ENCODE data around the gene CSRNP2.
"Not testable (repeated sequence)": the region's sequence is repeated elsewhere in the genome, so short reads cannot be mapped to it uniquely, and the experiment has no call there.

CSRNP2 gene

GRCh38 chr12:51087818-51088217, 4.4 kb upstream of the CSRNP2 start:
- Mint-ChIP-seq H3K9me3 (no peaks in the 10 kb centered on the region), H3K27ac (peak overlapping the region; percentile 36), H3K4me1 (ENCODE audit: low read depth) (peaks cover 19% of the 10 kb centered on the region), H3K27me3 (no peaks in the 10 kb centered on the region), H3K4me3 (peak overlapping the region; percentile 31), H3K36me3 (ENCODE audit: low read depth) (no peaks in the 10 kb centered on the region)

DNA sequence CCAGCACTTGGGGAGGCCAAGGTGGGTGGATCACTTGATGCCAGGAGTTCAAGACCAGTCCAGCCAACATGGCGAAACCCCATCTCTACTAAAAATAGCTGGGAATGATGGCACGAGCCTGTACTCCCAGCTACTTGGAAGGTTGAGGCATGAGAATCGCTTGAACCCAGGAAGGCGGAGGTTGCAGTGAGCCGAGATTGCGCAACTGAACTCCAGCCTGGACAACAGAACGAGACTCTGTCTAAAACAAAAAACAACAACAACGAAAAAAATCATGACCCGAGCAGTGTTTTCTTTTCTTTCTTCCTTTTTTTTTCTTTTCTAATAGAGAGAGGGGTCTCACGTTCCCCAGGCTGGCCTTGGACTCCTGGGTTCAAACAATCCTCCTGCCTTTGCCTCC, 3.5 kb upstream of the CSRNP2 start:
- Mint-ChIP-seq H3K4me3 (no peak overlapping the region), H3K27ac (no peak overlapping the region), H3K9me3 (no peaks in the 10 kb centered on the region), H3K4me1 (ENCODE audit: low read depth) (peaks cover 28% of the 10 kb centered on the region), H3K36me3 (ENCODE audit: low read depth) (no peaks in the 10 kb centered on the region), H3K27me3 (no peaks in the 10 kb centered on the region)

- Mint-ChIP-seq H3K27ac (no peak overlapping the region), H3K36me3 (ENCODE audit: low read depth) (no peaks in the 10 kb centered on the region), H3K27me3 (no peaks in the 10 kb centered on the region), H3K4me3 (no peak overlapping the region), H3K4me1 (ENCODE audit: low read depth) (peaks cover 35% of the 10 kb centered on the region), H3K9me3 (no peaks in the 10 kb centered on the region)
These were observed 2.4 kb upstream of the CSRNP2 start for GRCh38 chr12:51085757-51086156.

- peak overlapping the region; percentile 92 for H3K27ac Mint-ChIP-seq
- no peaks in the 10 kb centered on the region for H3K27me3 Mint-ChIP-seq
- H3K36me3 Mint-ChIP-seq (ENCODE audit: low read depth): peaks cover 6% of the 10 kb centered on the region
- peak overlapping the region; percentile 93 for H3K4me3 Mint-ChIP-seq
- H3K9me3 Mint-ChIP-seq: no peaks in the 10 kb centered on the region
- peaks cover 46% of the 10 kb centered on the region for H3K4me1 Mint-ChIP-seq (ENCODE audit: low read depth)
These were observed 753 bp downstream of the CSRNP2 start for GRCh38 chr12:51082561-51083125.

- Mint-ChIP-seq H3K4me3 (no peak overlapping the region), H3K27ac (no peak overlapping the region), H3K4me1 (ENCODE audit: low read depth) (peaks cover 42% of the 10 kb centered on the region), H3K9me3 (no peaks in the 10 kb centered on the region), H3K27me3 (no peaks in the 10 kb centered on the region), H3K36me3 (ENCODE audit: low read depth) (peaks cover 6% of the 10 kb centered on the region)
These were observed 2.0 kb downstream of the CSRNP2 start for GRCh38 chr12:51081421-51081820.

DNA sequence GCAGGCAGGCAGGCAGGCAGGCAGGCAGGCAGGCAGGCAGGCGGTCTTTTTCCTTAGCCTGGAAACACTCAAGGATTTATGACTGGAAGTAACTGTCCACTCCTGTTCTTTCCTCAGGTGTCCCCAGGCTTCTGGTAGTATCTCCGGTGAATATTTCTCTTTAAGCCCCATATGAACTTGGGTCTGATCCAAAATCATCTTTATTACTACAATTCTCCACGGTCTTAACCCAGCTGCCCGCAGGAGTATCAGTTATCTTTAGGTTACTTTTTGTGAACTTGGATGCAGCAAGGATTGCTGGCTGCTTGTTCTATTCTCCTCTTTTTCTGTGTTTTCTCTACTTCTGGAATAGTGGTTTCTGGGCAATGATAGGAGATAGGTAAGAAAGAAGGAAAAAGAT, 3.3 kb downstream of the CSRNP2 start:
- Mint-ChIP-seq H3K27ac (no peak overlapping the region), H3K9me3 (no peaks in the 10 kb centered on the region), H3K4me3 (no peak overlapping the region), H3K36me3 (ENCODE audit: low read depth) (peaks cover 6% of the 10 kb centered on the region), H3K4me1 (ENCODE audit: low read depth) (peaks cover 48% of the 10 kb centered on the region), H3K27me3 (no peaks in the 10 kb centered on the region)

DNA sequence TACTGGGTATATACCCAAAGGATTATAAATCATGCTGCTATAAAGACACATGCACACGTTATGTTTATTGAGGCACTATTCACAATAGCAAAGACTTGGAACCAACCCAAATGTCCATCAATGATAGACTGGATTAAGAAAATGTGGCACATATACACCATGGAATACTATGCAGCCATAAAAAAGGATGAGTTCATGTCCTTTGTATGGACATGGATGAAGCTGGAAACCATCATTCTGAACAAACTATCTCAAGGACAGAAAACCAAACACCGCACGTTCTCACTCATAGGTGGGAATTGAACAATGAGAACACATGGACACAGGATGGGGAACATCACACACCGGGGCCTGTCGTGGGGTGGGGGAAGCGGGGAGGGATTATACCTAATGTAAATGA, 4.5 kb downstream of the CSRNP2 start:
- H3K27me3 Mint-ChIP-seq, H3K9me3 Mint-ChIP-seq, H3K4me3 Mint-ChIP-seq, H3K27ac Mint-ChIP-seq: not testable (repeated sequence)
- H3K4me1 Mint-ChIP-seq (ENCODE audit: low read depth): peaks cover 48% of the 10 kb centered on the region
- H3K36me3 Mint-ChIP-seq (ENCODE audit: low read depth): peaks cover 11% of the 10 kb centered on the region

DNA sequence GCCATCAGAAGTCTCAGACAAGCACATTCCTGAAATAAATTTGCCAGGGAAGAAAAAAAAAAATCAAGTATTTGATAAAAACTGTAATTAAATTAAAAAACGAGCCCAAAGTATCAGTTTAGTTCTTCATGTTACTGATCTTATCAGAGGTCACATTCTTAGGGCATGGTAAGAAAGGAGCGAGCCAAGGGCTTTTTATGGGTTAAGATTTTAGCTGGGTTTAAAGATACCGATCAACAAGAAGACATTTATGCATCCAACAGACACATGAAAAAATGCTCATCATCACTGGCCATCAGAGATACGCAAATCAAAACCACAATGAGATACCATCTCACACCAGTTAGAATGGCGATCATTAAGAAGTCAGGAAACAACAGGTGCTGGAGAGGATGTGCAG, 5.0 kb downstream of the CSRNP2 start:
- Mint-ChIP-seq H3K4me1 (ENCODE audit: low read depth) (peaks cover 44% of the 10 kb centered on the region), H3K36me3 (ENCODE audit: low read depth) (peaks cover 16% of the 10 kb centered on the region)
- H3K27me3 Mint-ChIP-seq, H3K4me3 Mint-ChIP-seq, H3K27ac Mint-ChIP-seq, H3K9me3 Mint-ChIP-seq: not testable (repeated sequence)

GRCh38 chr12:51077930-51078329, 5.5 kb downstream of the CSRNP2 start:
- H3K36me3 Mint-ChIP-seq (ENCODE audit: low read depth): peaks cover 19% of the 10 kb centered on the region
- H3K4me1 Mint-ChIP-seq (ENCODE audit: low read depth): peaks cover 43% of the 10 kb centered on the region
- no peaks in the 10 kb centered on the region for H3K9me3 Mint-ChIP-seq
- H3K4me3 Mint-ChIP-seq: no peak overlapping the region
- no peak overlapping the region for H3K27ac Mint-ChIP-seq
- H3K27me3 Mint-ChIP-seq: no peaks in the 10 kb centered on the region

- Mint-ChIP-seq H3K27ac (peak overlapping the region; percentile 60), H3K9me3 (no peaks in the 10 kb centered on the region)
These were observed 7.0 kb downstream of the CSRNP2 start for GRCh38 chr12:51076236-51076930.

GRCh38 chr12:51075390-51075789, 8.0 kb downstream of the CSRNP2 start:
- H3K9me3 Mint-ChIP-seq: no peaks in the 10 kb centered on the region
- H3K27me3 Mint-ChIP-seq: no peaks in the 10 kb centered on the region
- H3K4me1 Mint-ChIP-seq (ENCODE audit: low read depth): peaks cover 26% of the 10 kb centered on the region
- H3K27ac Mint-ChIP-seq: no peak overlapping the region
- H3K36me3 Mint-ChIP-seq (ENCODE audit: low read depth): peaks cover 22% of the 10 kb centered on the region
- H3K4me3 Mint-ChIP-seq: no peak overlapping the region

More at GRCh38 chr12:51076236-51076930, 7.0 kb downstream of the CSRNP2 start:
- Mint-ChIP-seq H3K36me3 (ENCODE audit: low read depth) (peaks cover 22% of the 10 kb centered on the region), H3K27me3 (no peaks in the 10 kb centered on the region), H3K4me1 (ENCODE audit: low read depth) (peaks cover 28% of the 10 kb centered on the region), H3K4me3 (no peak overlapping the region)

- Mint-ChIP-seq H3K9me3 (no peaks in the 10 kb centered on the region), H3K27me3 (no peaks in the 10 kb centered on the region), H3K27ac (no peak overlapping the region), H3K4me1 (ENCODE audit: low read depth) (peaks cover 12% of the 10 kb centered on the region), H3K4me3 (no peak overlapping the region), H3K36me3 (ENCODE audit: low read depth) (peaks cover 29% of the 10 kb centered on the region)
These were observed 11.7 kb downstream of the CSRNP2 start for GRCh38 chr12:51071663-51072062.

DNA sequence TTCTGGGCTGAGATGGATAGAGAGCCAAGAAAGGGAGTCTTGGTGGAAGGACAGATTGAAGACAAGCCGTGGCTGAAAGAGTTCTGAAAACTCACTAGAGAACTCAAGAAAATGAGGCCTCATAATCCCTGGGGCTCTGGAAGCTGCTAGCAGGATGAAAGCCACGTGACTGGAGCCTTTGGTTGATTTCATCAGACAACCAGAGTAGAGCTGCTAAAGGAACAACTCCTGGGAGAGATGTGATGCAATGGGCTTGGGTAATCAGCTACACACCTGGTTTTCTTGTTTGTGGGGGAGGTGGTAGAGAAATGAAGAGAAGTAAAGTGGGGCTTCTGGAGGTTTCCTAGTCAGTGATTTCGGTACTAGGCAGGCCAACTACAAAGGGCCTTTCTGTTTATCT, 13.4 kb downstream of the CSRNP2 start:
- H3K27me3 Mint-ChIP-seq: no peaks in the 10 kb centered on the region
- H3K4me3 Mint-ChIP-seq: no peak overlapping the region
- H3K27ac Mint-ChIP-seq: no peak overlapping the region
- peaks cover 31% of the 10 kb centered on the region for H3K36me3 Mint-ChIP-seq (ENCODE audit: low read depth)
- H3K9me3 Mint-ChIP-seq: no peaks in the 10 kb centered on the region
- H3K4me1 Mint-ChIP-seq (ENCODE audit: low read depth): peaks cover 3% of the 10 kb centered on the region

- Mint-ChIP-seq H3K36me3 (ENCODE audit: low read depth) (peaks cover 33% of the 10 kb centered on the region), H3K9me3 (no peaks in the 10 kb centered on the region)
These were observed 15.6 kb downstream of the CSRNP2 start for GRCh38 chr12:51067771-51068170.

GRCh38 chr12:51067229-51067628, 16.2 kb downstream of the CSRNP2 start:
- Mint-ChIP-seq H3K4me1 (ENCODE audit: low read depth) (peaks cover 3% of the 10 kb centered on the region), H3K4me3 (no peak overlapping the region), H3K27ac (no peak overlapping the region), H3K36me3 (ENCODE audit: low read depth) (peaks cover 37% of the 10 kb centered on the region), H3K9me3 (no peaks in the 10 kb centered on the region), H3K27me3 (no peaks in the 10 kb centered on the region)

More at GRCh38 chr12:51067771-51068170, 15.6 kb downstream of the CSRNP2 start:
- Mint-ChIP-seq H3K27me3 (no peaks in the 10 kb centered on the region), H3K27ac (no peak overlapping the region), H3K4me3 (no peak overlapping the region), H3K4me1 (ENCODE audit: low read depth) (peaks cover 3% of the 10 kb centered on the region)

DNA sequence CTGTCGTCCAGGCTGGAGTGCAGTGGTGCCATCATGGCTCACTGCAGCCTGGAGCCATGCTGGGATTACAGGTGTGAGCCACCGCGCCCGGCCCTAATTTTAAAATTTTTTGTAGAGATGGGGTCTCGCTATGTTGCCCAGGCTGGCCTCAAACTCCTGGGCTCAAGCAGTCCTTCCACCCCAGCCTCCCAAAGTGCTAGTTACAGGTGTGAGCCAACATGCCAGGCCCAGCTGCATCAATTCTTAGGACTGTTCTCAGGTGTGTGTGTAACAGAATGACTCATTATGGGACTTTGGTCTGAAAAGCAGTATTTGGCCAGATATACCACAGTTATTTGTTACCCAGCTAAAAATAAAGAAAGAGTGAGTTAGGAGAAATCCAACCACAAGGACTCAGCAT, 17.9 kb downstream of the CSRNP2 start:
- Mint-ChIP-seq H3K36me3 (ENCODE audit: low read depth) (peaks cover 49% of the 10 kb centered on the region), H3K27me3 (no peaks in the 10 kb centered on the region), H3K4me3 (no peak overlapping the region), H3K4me1 (ENCODE audit: low read depth) (peaks cover 3% of the 10 kb centered on the region), H3K9me3 (no peaks in the 10 kb centered on the region), H3K27ac (no peak overlapping the region)

Data from stimulated activated naive CD8-positive, alpha-beta T cell treated with anti-CD3 and anti-CD28 coated beads, Interleukin-15, Interleukin-2, amounts not matched to agents 100 ng/mL and 50 ng/mL, for 24 hours (primary cell).